Psoas muscle (tissue), 8 donors: Measurements from ENCODE around the gene TMBIM4. TPM values are rescaled to one million over a fixed set of nuclear protein-coding genes. Genes with fewer than 3 reads are reported as not detected.
A peak's percentile ranks its signal among the peaks of the same experiment; 100 is the strongest.

Experiments
- ATAC-seq, 4 donors: fragments of 200-7000 bp; cut with Tn5 transposase; one replicate each; pipeline ENCODE4 v1.9.1; 2020; ENCODE audit warnings: moderate library complexity in 3 of 4, mild to moderate bottlenecking in 2 of 4
- DNase-seq, 2 donors: peaks; one replicate each; pipeline ENCODE4 v3.0.0-alpha.2; 2020
- H3K27ac ChIP-seq: fragments of 200-600 bp; one replicate; pipeline ENCODE4 v1.8.0; 2022
- H3K27me3 ChIP-seq, 3 donors: fragments of 200-600 bp in 1 of 3; one replicate each; pipeline versions ENCODE4 v1.6.1 to v1.8.0; 2013 to 2022; ENCODE audit warnings: low read length in 2 of 3, mild to moderate bottlenecking in 2 of 3, moderate library complexity in 1 of 3; ENCODE audit not compliant: insufficient read depth in 3 of 3
- H3K36me3 ChIP-seq, 2 donors: fragments of 200-600 bp in 1 of 2; one replicate each; pipeline versions ENCODE4 v1.6.1 to v1.8.0; 2013 to 2022; ENCODE audit warnings: low read depth in 1 of 2, mild to moderate bottlenecking in 1 of 2, moderate library complexity in 1 of 2; ENCODE audit not compliant: insufficient read depth in 1 of 2
- H3K4me1 ChIP-seq: fragments of 200-600 bp; one replicate; pipeline ENCODE4 v1.8.0; 2022
- H3K4me3 ChIP-seq: fragments of 200-600 bp; one replicate; pipeline ENCODE4 v1.8.0; 2022; ENCODE audit warnings: mild to moderate bottlenecking
- H3K9me3 ChIP-seq: fragments of 200-600 bp; one replicate; pipeline ENCODE4 v1.8.0; 2022
- CTCF ChIP-seq: fragments of 200-600 bp; IDR thresholded peaks from one replicate; pipeline ENCODE4 v1.8.0; 2022; ENCODE audit warnings: antibody characterized with exemption
- WGBS, 3 donors: extraction: QIAGEN DNeasy Blood & Tissue Kit; methylation state at CpG; one replicate each; pipeline versions ENCODE4 v1.1.6 to v1.1.7; 2013; 5-methylcytosine and 5-hydroxymethylcytosine counted together
- intact Hi-C, 2 donors: fragments of 100-400 bp; cut with DNase I; formaldehyde crosslinking; loops; one replicate each; pipeline versions ENCODE4 v1.11.0 to v1.14.2; 2022
- polyA plus RNA-seq, 3 donors: library from polyadenylated mRNA; stranded (reverse); fragments of 200-250 nt; gene quantifications; one replicate each; pipeline ENCODE4 v1.2.3, GENCODE V29; 2013
- total RNA-seq, 4 donors: library from RNA; stranded (reverse); fragmentation: NEBNext Ultra II Directional in 2 of 4; extraction: Animal tissue kit (Norgen Biotek cat#: 25700) in 2 of 4; gene quantifications; one replicate each; pipeline versions ENCODE4 v1.2.1 to v1.2.4, GENCODE V29; 2021 to 2023
- donor health status: healthy with polysubstance abuse.
- donor health status: DM: no; HTN: no; CAD: no; lungs with moderate emphysema.
- donor health status: Bipolar disorder and iron deficiency.
- donor health status: healthy.
- donor health status: DM: yes; HTN: yes; CAD: no.
- donor health status: DM: no; HTN: no; CAD: no.
- donor health status: DM: no; HTN: no; CAD: no.
- donor health status: DM: yes; HTN: yes; CAD: no.

TMBIM4 gene
- total and polyA plus RNA-seq, 7 donors = 35.1 to 64.8 (median 43.2) TPM

DNA sequence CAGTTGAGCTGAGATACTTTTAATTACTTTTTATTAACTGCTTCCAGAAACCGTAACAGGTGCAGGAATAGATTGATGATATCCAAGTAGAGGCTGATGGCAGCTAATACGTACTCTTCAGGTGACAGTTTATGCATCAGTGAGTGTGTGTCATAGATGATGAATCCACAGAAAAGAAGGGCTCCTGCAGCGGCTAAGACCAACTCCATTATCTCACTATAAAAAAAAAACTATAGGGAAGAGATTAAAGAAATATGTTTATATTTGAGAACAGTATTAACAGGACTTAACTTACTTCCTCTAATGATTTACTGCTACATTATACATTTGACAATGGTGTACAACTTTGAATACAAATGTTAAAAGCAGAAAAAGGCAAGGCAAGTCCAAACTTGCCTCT lies 31.9 kb downstream of the TMBIM4 start:
- 96 to 98% (median 97%) methylated on average over 3 of the region's 3 CpGs for WGBS, 3 donors

DNA sequence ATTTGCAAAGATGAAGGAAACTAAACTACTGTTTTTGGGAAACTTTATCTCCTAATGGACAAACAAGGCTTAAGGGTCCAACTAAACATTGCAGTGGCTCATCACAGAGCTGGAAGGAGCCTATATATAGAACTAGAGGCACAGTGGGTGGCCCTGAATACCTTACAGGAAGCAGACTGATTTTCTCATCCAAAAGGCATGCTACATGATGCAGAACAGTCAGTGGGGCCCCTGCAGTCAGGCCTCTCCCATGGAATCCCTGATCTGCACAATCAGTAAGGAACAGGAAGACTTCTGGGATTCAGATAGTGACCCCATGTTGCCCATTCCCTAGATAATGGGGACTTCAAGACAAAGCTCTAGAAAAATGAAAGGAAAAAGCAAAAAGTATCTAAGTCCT lies 37.4 kb downstream of the TMBIM4 start:
- ATAC-seq = no peak
- DNase-seq = no peak
- Histone ChIP-seq H3K4me1 (peaks cover 17% of the 10 kb centered on the region), H3K9me3 (no peaks in the 10 kb centered on the region), H3K27me3 (no peaks in the 10 kb centered on the region), H3K4me3 (no peak overlapping the region), H3K27ac (no peak overlapping the region), H3K36me3 (peaks cover 0 to 31% of the 10 kb centered on the region in 2 donors)
- intact Hi-C loops = loop anchor here in 1 of 2 donors (5.0 kb wide), 1 partner anchor 170 kb away; the partner anchor contains the start of gene HELB
- TF ChIP-seq CTCF = no peak

More for the DNA sequence above, 31.9 kb downstream of the TMBIM4 start:
- DNase-seq = no peak
- intact Hi-C loops = no loop called here
- no peak for TF ChIP-seq CTCF
- Histone ChIP-seq H3K4me3 (no peak overlapping the region), H3K4me1 (no peaks in the 10 kb centered on the region), H3K36me3 (peaks cover 7 to 52% of the 10 kb centered on the region in 2 donors), H3K9me3 (peaks cover 12% of the 10 kb centered on the region), H3K27me3 (no peaks in the 10 kb centered on the region), H3K27ac (no peak overlapping the region)
- ATAC-seq = no peak

GRCh38 chr12:66131067-66131688 lies 38.6 kb downstream of the TMBIM4 start:
- no peak for TF ChIP-seq CTCF
- ATAC-seq (no peak), DNase-seq (no peak)
- no peaks in the 10 kb centered on the region for H3K9me3 ChIP-seq
- H3K4me1 ChIP-seq = peaks cover 17% of the 10 kb centered on the region
- peak overlapping the region; percentile 67 for H3K27ac ChIP-seq
- peaks cover 0 to 29% of the 10 kb centered on the region in 2 donors for H3K36me3 ChIP-seq
- intact Hi-C loops = loop anchor here in 1 of 2 donors (5.0 kb wide), 1 partner anchor 171 kb away; the partner anchor contains the start of gene HELB
- H3K4me3 ChIP-seq = peak overlapping the region; percentile 84
- 7 to 10% (median 8%) methylated on average over 11 of the region's 11 CpGs for WGBS, 3 donors
- H3K27me3 ChIP-seq = no peaks in the 10 kb centered on the region

GRCh38 chr12:66130267-66131066 lies 39.3 kb downstream of the TMBIM4 start, which contains the start of gene LLPH:
Gene LLPH, minus strand, starts transcription at chr12:66130750. Its CDS starts 1,644 bp downstream, at chr12:66129106.
- no peak for TF ChIP-seq CTCF
- H3K4me1 ChIP-seq = peaks cover 17% of the 10 kb centered on the region
- H3K36me3 ChIP-seq = peaks cover 0 to 36% of the 10 kb centered on the region in 2 donors
- peak within 1 kb of the TSS; percentile 84 for H3K4me3 ChIP-seq
- intact Hi-C loops = loop anchor here in 1 of 2 donors (5.0 kb wide), 1 partner anchor 172 kb away; the partner anchor contains the start of gene HELB
- peak within 1 kb of the TSS; percentile 67 for H3K27ac ChIP-seq
- H3K9me3 ChIP-seq = no peaks in the 10 kb centered on the region
- ATAC-seq = peak; percentile 97 to 99 (median 98)
- DNase-seq = peak; percentile 89 to 93
- no peaks in the 10 kb centered on the region for H3K27me3 ChIP-seq
- WGBS, 3 donors = 0 to 1% (median 0%) methylated on average over 49 of the region's 49 CpGs
